Measurements from ENCODE around the gene MMEL1. TPM values are rescaled to one million over a fixed set of nuclear protein-coding genes. Genes with fewer than 3 reads are reported as not detected.

MMEL1 gene
- total RNA-seq, 2 experiments from 2014 or later, result 0.67 to 1.8 TPM

- no peak overlapping the region for H3K27ac Mint-ChIP-seq
- ChIA-PET POLR2A (no interaction called here), CTCF (no interaction called here)
- Histone ChIP-seq H3K9me3 (ENCODE audit: control insufficient read depth in 1 of 2, insufficient read depth in 1 of 2, low read length in 2 of 2) (peaks cover 0 to 4% of the 10 kb centered on the region in 2 experiments), H3K27me3 (ENCODE audit: control insufficient read depth in 1 of 2, insufficient read depth in 2 of 2, low read length in 2 of 2) (no peaks in the 10 kb centered on the region), H3K36me3 (ENCODE audit: insufficient read depth, low read length) (no peaks in the 10 kb centered on the region), H3K27ac (ENCODE audit: low read depth in 1 of 2, low read length in 2 of 2) (no peak overlapping the region), H3K4me3 (ENCODE audit: low read length) (no peak overlapping the region), H3K4me1 (ENCODE audit: insufficient read depth, low read length) (no peaks in the 10 kb centered on the region)
- intact Hi-C loops (cut with DNase I, micrococcal nuclease), result no loop called here
- H3K9me3 Mint-ChIP-seq, result no peaks in the 10 kb centered on the region
- H3K4me3 Mint-ChIP-seq, result no peak overlapping the region
- TF ChIP-seq, protein P1, sequence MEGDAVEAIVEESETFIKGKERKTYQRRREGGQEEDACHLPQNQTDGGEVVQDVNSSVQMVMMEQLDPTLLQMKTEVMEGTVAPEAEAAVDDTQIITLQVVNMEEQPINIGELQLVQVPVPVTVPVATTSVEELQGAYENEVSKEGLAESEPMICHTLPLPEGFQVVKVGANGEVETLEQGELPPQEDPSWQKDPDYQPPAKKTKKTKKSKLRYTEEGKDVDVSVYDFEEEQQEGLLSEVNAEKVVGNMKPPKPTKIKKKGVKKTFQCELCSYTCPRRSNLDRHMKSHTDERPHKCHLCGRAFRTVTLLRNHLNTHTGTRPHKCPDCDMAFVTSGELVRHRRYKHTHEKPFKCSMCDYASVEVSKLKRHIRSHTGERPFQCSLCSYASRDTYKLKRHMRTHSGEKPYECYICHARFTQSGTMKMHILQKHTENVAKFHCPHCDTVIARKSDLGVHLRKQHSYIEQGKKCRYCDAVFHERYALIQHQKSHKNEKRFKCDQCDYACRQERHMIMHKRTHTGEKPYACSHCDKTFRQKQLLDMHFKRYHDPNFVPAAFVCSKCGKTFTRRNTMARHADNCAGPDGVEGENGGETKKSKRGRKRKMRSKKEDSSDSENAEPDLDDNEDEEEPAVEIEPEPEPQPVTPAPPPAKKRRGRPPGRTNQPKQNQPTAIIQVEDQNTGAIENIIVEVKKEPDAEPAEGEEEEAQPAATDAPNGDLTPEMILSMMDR (IDR thresholded peaks at IDR 0.05), result no peak
- no peaks in the 10 kb centered on the region for H3K4me1 Mint-ChIP-seq (ENCODE audit: low read depth)
- ATAC-seq (ENCODE audit: poor library complexity) (no peak), DNase-seq (peak in 1 of 14 experiments; percentile 31)
- no peaks in the 10 kb centered on the region for H3K27me3 Mint-ChIP-seq
- no peaks in the 10 kb centered on the region for H3K36me3 Mint-ChIP-seq (ENCODE audit: low read depth)
Observed at GRCh38 chr1:2604156-2604843, 28.5 kb downstream of the MMEL1 start.

- intact Hi-C loops (cut with DNase I, micrococcal nuclease), result no loop called here
Observed at GRCh38 chr1:2603521-2604155, 29.2 kb downstream of the MMEL1 start.

GRCh38 chr1:2602866-2603520, 29.8 kb downstream of the MMEL1 start:
- CTCF ChIA-PET, result no interaction called here
- DNase-seq (peak in 1 of 14 experiments; percentile 32), ATAC-seq (ENCODE audit: poor library complexity) (no peak)
- Histone ChIP-seq H3K27me3 (ENCODE audit: control insufficient read depth in 1 of 2, insufficient read depth in 2 of 2, low read length in 2 of 2) (no peaks in the 10 kb centered on the region), H3K36me3 (ENCODE audit: insufficient read depth, low read length) (no peaks in the 10 kb centered on the region), H3K4me3 (ENCODE audit: low read length) (no peak overlapping the region), H3K9me3 (ENCODE audit: control insufficient read depth in 1 of 2, insufficient read depth in 1 of 2, low read length in 2 of 2) (peaks cover 0 to 4% of the 10 kb centered on the region in 2 experiments), H3K4me1 (ENCODE audit: insufficient read depth, low read length) (no peaks in the 10 kb centered on the region), H3K27ac (ENCODE audit: low read depth in 1 of 2, low read length in 2 of 2) (no peak overlapping the region)
- H3K27ac Mint-ChIP-seq, result no peak overlapping the region
- no peaks in the 10 kb centered on the region for H3K27me3 Mint-ChIP-seq
- H3K36me3 Mint-ChIP-seq (ENCODE audit: low read depth), result no peaks in the 10 kb centered on the region
- H3K4me3 Mint-ChIP-seq, result no peak overlapping the region
- POLR2A ChIA-PET, result no interaction called here
- intact Hi-C loops (cut with DNase I, micrococcal nuclease), result no loop called here
- no peaks in the 10 kb centered on the region for H3K9me3 Mint-ChIP-seq
- H3K4me1 Mint-ChIP-seq (ENCODE audit: low read depth), result no peaks in the 10 kb centered on the region
- TF ChIP-seq, protein P1 (IDR thresholded peaks at IDR 0.05), result no peak

More at GRCh38 chr1:2603521-2604155, 29.2 kb downstream of the MMEL1 start:
- H3K27ac ChIP-seq (ENCODE audit: low read depth in 1 of 2, low read length in 2 of 2), result no peak overlapping the region
- no peaks in the 10 kb centered on the region for H3K4me1 ChIP-seq (ENCODE audit: insufficient read depth, low read length)
- ChIA-PET CTCF (no interaction called here), POLR2A (no interaction called here)
- Mint-ChIP-seq H3K4me1 (ENCODE audit: low read depth) (no peaks in the 10 kb centered on the region), H3K27me3 (no peaks in the 10 kb centered on the region), H3K36me3 (ENCODE audit: low read depth) (no peaks in the 10 kb centered on the region), H3K9me3 (no peaks in the 10 kb centered on the region), H3K4me3 (no peak overlapping the region), H3K27ac (no peak overlapping the region)
- H3K4me3 ChIP-seq (ENCODE audit: low read length), result no peak overlapping the region
- no peaks in the 10 kb centered on the region for H3K36me3 ChIP-seq (ENCODE audit: insufficient read depth, low read length)
- H3K9me3 ChIP-seq (ENCODE audit: control insufficient read depth in 1 of 2, insufficient read depth in 1 of 2, low read length in 2 of 2), result peaks cover 0 to 4% of the 10 kb centered on the region in 2 experiments
- TF ChIP-seq, protein P1 (IDR thresholded peaks at IDR 0.05), result no peak
- DNase-seq (peak in 1 of 14 experiments; percentile 26), ATAC-seq (ENCODE audit: poor library complexity) (no peak)
- no peaks in the 10 kb centered on the region for H3K27me3 ChIP-seq (ENCODE audit: control insufficient read depth in 1 of 2, insufficient read depth in 2 of 2, low read length in 2 of 2)
